ENCODE data around the gene OLFML2A.
"Not testable (repeated sequence)": the region's sequence is repeated elsewhere in the genome, so short reads cannot be mapped to it uniquely, and the experiment has no call there.

Gene OLFML2A

DNA sequence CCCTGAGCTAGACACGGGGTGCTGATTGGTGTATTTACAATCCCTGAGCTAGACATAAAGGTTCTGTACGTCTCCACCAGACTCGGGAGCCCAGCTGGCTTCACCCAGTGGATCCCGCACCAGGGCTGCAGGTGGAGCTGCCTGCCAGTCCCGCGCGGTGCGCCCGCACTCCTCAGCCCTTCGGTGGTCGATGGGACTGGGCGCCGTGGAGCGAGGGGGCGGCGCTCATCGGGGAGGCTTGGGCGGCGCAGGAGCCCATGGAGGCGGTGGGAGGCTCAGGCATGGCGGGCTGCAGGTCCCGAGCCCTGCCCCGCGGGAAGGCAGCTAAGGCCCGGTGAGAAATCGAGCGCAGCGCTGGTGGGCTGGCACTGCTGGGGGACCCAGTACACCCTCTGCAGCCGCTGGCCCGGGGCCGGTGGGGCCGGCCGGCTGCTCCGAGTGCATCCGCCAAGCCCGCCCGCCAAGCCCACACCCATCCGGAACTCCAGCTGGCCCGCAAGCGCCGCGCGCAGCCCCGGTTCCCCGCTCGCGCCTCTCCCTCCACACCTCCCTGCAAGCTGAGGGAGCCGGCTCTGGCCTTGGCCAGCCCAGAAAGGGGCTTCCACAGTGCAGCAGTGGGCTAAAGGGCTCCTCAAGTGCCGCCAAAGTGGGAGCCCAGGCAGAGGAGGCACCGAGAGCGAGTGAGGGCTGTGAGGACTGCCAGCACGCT lies 61.8 kb downstream of the OLFML2A start:
- H3K9me3 Mint-ChIP-seq, H3K36me3 Mint-ChIP-seq, ATAC-seq, H3K4me1 Mint-ChIP-seq, H3K4me3 Mint-ChIP-seq, H3K27ac Mint-ChIP-seq: not testable (repeated sequence)
- H3K27me3 Mint-ChIP-seq, result peaks cover 43% of the 10 kb centered on the region

GRCh38 chr9:124839612-124840299 lies 62.8 kb downstream of the OLFML2A start:
- Mint-ChIP-seq H3K27ac (no peak overlapping the region), H3K9me3 (no peaks in the 10 kb centered on the region), H3K4me3 (no peak overlapping the region), H3K4me1 (no peaks in the 10 kb centered on the region), H3K36me3 (no peaks in the 10 kb centered on the region), H3K27me3 (peaks cover 44% of the 10 kb centered on the region)
- ATAC-seq, result no peak

- H3K4me3 Mint-ChIP-seq, result no peak overlapping the region
- peaks cover 40% of the 10 kb centered on the region for H3K27me3 Mint-ChIP-seq
- H3K36me3 Mint-ChIP-seq, result no peaks in the 10 kb centered on the region
- no peak overlapping the region for H3K27ac Mint-ChIP-seq
- no peak for ATAC-seq
- no peaks in the 10 kb centered on the region for H3K4me1 Mint-ChIP-seq
- no peaks in the 10 kb centered on the region for H3K9me3 Mint-ChIP-seq
Measured at GRCh38 chr9:124840300-124840833, 63.4 kb downstream of the OLFML2A start.

GRCh38 chr9:124841075-124841821 lies 64.3 kb downstream of the OLFML2A start:
- peak; percentile 16 for ATAC-seq
- peaks cover 41% of the 10 kb centered on the region for H3K27me3 Mint-ChIP-seq
- H3K27ac Mint-ChIP-seq, result no peak overlapping the region

DNA sequence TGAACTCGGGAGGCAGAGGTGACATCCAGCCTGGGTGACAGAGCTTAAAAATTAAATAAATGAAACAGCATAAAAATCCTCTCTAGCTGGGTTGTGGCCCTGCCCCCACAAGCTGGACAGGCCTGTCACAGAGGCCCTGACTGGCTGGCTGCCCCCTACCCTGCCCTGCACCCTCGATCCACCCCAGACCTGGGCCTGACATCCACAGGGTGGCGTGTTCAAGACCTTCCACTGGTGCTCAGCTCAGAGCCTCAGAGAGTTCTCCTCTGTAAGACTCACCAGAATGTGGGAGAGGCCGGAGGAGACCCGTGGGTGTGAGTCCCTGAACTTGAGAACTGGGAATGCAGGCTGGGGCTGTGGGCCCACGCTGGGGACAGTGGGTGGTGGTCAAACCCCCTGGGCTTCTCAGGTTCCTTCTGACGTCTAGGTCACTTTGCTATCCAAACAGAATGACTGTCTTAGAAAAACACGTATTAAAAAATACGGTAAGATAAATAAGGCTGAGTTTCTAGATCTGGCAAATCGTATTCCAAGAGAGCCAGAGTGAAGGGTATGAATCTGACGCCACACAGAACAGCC lies 66.6 kb downstream of the OLFML2A start:
- no peaks in the 10 kb centered on the region for H3K9me3 Mint-ChIP-seq
- ATAC-seq, result no peak
- H3K36me3 Mint-ChIP-seq, result no peaks in the 10 kb centered on the region
- no peak overlapping the region for H3K4me3 Mint-ChIP-seq
- H3K27me3 Mint-ChIP-seq, result peaks cover 36% of the 10 kb centered on the region
- H3K27ac Mint-ChIP-seq, result no peak overlapping the region
- no peaks in the 10 kb centered on the region for H3K4me1 Mint-ChIP-seq

More at GRCh38 chr9:124841075-124841821, 64.3 kb downstream of the OLFML2A start:
- Mint-ChIP-seq H3K4me1 (no peaks in the 10 kb centered on the region), H3K9me3 (no peaks in the 10 kb centered on the region), H3K36me3 (no peaks in the 10 kb centered on the region), H3K4me3 (no peak overlapping the region)

DNA sequence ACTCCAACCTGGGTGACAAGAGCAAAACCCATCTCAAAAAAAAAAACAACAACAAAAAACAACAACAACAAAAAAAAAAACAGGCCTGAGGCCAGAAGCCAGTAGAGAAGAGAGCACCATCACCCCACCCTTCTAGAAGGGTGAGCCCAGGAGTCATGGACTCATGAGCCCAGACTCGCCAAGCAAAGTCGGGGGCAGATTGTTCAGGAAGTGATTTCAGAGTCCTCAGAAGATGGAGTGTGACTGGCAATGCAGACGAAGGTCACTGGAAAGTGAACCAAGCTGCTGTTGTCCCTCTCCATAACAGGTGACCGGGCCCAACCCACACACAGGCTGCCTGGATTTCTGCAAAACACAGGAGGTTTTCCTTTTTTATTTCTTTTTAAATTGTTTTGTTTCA lies 67.4 kb downstream of the OLFML2A start:
- Mint-ChIP-seq H3K4me3 (no peak overlapping the region), H3K27me3 (peaks cover 36% of the 10 kb centered on the region), H3K4me1 (no peaks in the 10 kb centered on the region), H3K9me3 (no peaks in the 10 kb centered on the region), H3K36me3 (no peaks in the 10 kb centered on the region), H3K27ac (no peak overlapping the region)
- ATAC-seq, result no peak

- H3K4me3 Mint-ChIP-seq, H3K27ac Mint-ChIP-seq, H3K9me3 Mint-ChIP-seq, H3K4me1 Mint-ChIP-seq, H3K36me3 Mint-ChIP-seq, ATAC-seq: not testable (repeated sequence)
- H3K27me3 Mint-ChIP-seq, result peaks cover 28% of the 10 kb centered on the region
Measured at GRCh38 chr9:124846467-124846866, 69.5 kb downstream of the OLFML2A start.

GRCh38 chr9:124846969-124847368 lies 70.0 kb downstream of the OLFML2A start:
- no peaks in the 10 kb centered on the region for H3K36me3 Mint-ChIP-seq
- ATAC-seq, result no peak
- H3K4me1 Mint-ChIP-seq, result no peaks in the 10 kb centered on the region
- H3K9me3 Mint-ChIP-seq, result no peaks in the 10 kb centered on the region
- H3K27me3 Mint-ChIP-seq, result peaks cover 28% of the 10 kb centered on the region
- H3K4me3 Mint-ChIP-seq, result no peak overlapping the region
- H3K27ac Mint-ChIP-seq, result no peak overlapping the region

DNA sequence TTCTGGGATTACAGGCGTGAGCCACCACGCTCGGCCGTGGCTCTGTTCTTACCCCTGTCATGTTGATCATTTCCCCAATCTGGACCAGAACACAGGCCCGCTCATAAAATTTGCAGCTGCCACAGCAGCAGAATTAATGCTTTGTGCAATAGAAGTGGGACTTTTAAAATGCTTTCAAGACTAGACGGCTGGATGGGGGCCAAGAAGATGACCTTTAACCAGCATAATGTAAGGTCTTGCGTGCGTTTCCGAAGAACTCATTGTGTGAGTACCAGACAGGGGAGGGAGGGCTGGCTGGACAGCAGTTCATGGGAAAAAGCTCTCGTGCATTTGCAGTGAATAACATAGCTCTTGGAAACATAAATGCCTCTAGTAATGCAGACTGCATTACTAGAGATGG lies 72.9 kb downstream of the OLFML2A start:
- H3K9me3 Mint-ChIP-seq, result no peaks in the 10 kb centered on the region
- peaks cover 8% of the 10 kb centered on the region for H3K4me1 Mint-ChIP-seq
- no peak overlapping the region for H3K4me3 Mint-ChIP-seq
- no peak for ATAC-seq
- no peaks in the 10 kb centered on the region for H3K36me3 Mint-ChIP-seq
- no peak overlapping the region for H3K27ac Mint-ChIP-seq
- H3K27me3 Mint-ChIP-seq, result peaks cover 19% of the 10 kb centered on the region

DNA sequence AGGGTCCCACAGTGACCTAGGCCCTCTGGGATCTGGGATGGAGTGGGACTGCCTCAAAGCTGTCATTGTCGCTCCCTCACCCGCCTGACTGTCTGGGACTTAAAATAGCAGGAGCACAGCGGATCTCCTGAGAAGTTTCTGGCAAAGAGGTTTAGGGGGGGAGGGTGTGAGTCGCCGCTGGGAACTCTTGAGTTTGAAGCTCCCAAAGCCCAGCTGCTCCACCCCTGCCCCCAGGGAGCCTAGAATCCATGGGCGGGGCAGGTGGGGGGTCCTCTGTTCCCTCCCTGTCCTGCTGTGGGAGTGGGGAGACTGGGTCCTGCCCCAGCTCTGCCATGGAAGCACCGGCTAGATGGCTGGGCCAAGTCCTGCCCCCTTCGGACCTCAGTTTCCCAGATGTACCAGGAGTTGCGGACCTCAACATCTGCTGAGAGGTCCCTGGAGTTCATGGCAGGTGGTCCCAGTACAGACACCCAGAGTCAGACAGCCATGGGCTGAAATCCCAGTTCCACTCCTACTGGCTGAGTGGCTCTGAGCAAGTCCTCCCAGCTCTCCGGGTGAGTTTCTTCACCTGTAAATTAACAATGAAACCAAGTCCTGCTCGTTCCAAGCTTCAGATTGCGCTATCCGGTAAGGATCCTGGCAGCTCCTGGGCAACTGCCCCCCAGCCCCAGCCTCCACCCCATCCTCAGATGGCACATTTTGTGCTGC lies 75.3 kb downstream of the OLFML2A start:
- no peaks in the 10 kb centered on the region for H3K9me3 Mint-ChIP-seq
- peak overlapping the region; percentile 43 for H3K27ac Mint-ChIP-seq
- peak overlapping the region; percentile 70 for H3K4me3 Mint-ChIP-seq
- peaks cover 16% of the 10 kb centered on the region for H3K4me1 Mint-ChIP-seq
- H3K36me3 Mint-ChIP-seq, result peaks cover under 1% of the 10 kb centered on the region
- peaks cover 7% of the 10 kb centered on the region for H3K27me3 Mint-ChIP-seq
- no peak for ATAC-seq

DNA sequence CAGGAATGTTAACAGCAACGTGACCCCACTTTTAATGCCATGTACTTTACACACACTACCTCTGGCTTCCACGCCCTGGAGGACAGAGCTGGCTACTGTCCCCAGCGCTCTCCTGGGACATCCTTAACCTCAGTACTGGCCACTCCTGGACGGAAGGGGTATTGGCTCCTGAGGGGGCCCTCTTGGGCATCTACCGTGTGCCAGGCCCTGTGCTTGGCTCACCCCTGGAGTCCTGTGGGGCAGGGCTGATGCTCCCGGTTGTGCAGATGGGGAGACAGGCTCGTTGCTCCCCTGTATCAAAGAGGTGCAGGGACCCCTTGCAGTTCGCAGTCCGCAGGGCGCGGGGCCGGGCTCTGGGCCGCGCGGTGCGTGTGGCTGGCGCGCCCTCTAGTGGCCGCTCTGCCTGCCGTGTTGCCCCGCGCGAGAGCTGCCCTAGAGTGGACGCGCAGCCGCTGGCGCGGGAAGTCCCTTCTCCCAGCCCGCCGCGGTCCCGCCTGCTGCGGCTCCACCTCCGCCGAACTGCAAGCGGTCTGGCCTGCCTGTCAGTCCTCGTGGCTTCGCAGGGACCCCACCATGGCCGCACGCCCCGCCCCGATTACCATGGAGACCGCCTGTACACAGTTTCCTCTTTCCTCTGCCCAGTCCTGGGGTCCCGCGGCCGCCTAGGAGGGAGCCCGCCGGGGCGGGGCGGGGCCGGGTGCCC lies 76.0 kb downstream of the OLFML2A start, which contains the start of gene WDR38:
TSS of gene WDR38 (plus strand) at position 632 of the 703 bp plus-strand sequence. CDS start 72 bp downstream, outside the sequence.
- Mint-ChIP-seq H3K27ac (peak within 1 kb of the TSS; percentile 43), H3K36me3 (peaks cover 8% of the 10 kb centered on the region), H3K4me3 (peak within 1 kb of the TSS; percentile 70), H3K9me3 (no peaks in the 10 kb centered on the region), H3K4me1 (peaks cover 23% of the 10 kb centered on the region), H3K27me3 (no peaks in the 10 kb centered on the region)
- peak; percentile 89 for ATAC-seq

- H3K4me3 Mint-ChIP-seq, result peak overlapping the region; percentile 70
Measured at GRCh38 chr9:124853605-124854143, 76.7 kb downstream of the OLFML2A start.

GRCh38 chr9:124854161-124854560 lies 77.2 kb downstream of the OLFML2A start:
- Mint-ChIP-seq H3K4me3 (no peak overlapping the region), H3K36me3 (peaks cover 18% of the 10 kb centered on the region), H3K4me1 (peaks cover 35% of the 10 kb centered on the region), H3K27ac (no peak overlapping the region), H3K27me3 (no peaks in the 10 kb centered on the region), H3K9me3 (no peaks in the 10 kb centered on the region)
- no peak for ATAC-seq

More at GRCh38 chr9:124853605-124854143, 76.7 kb downstream of the OLFML2A start:
- ATAC-seq, result no peak
- Mint-ChIP-seq H3K27me3 (no peaks in the 10 kb centered on the region), H3K27ac (peak overlapping the region; percentile 43), H3K36me3 (peaks cover 14% of the 10 kb centered on the region), H3K9me3 (no peaks in the 10 kb centered on the region), H3K4me1 (peaks cover 30% of the 10 kb centered on the region)

DNA sequence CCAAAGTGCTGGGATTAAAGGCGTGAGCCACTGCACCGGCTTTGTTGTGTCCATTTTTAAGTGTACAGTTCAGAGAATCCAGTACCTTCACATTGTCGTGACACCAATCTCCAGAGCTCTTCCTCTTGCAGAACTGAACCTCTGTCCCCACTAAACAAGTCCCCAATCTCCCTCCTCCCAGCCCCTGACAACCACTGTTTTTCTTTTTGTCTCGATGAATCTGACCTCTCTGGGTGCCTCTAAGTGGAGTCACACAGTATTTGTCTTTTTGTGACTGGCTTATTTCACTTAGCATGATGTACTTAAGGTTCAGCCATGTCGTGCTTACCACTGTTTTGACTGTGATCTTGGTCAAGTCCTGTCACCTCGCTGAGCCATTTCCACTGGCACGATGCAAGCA lies 77.9 kb downstream of the OLFML2A start:
- no peak for ATAC-seq
- H3K4me3 Mint-ChIP-seq, result no peak overlapping the region
- no peaks in the 10 kb centered on the region for H3K9me3 Mint-ChIP-seq
- H3K36me3 Mint-ChIP-seq, result peaks cover 25% of the 10 kb centered on the region
- H3K27ac Mint-ChIP-seq, result peak overlapping the region; percentile 82
- no peaks in the 10 kb centered on the region for H3K27me3 Mint-ChIP-seq
- H3K4me1 Mint-ChIP-seq, result peaks cover 42% of the 10 kb centered on the region
